NCI-H2196 (cell line): ENCODE data around the gene POMGNT1.
"Not testable (repeated sequence)": the region's sequence is repeated elsewhere in the genome, so short reads cannot be mapped to it uniquely, and the experiment has no call there.

Source experiments
- DNase-seq: peaks from one replicate; lab custom pipeline; 2025; ENCODE audit not compliant: unreplicated experiment; lab: John Stamatoyannopoulos, UW

POMGNT1 gene

GRCh38 chr1:46197964-46198811, at the start of gene POMGNT1:
TSS of gene POMGNT1 (minus strand) at chr1:46198434. CDS start at chr1:46197821, 613 bp downstream.
- DNase-seq, result peak; percentile 74

- DNase-seq, result peak; percentile 99
These were observed 49.3 kb upstream of the POMGNT1 start, which contains the start of gene RAD54L for GRCh38 chr1:46247436-46248121. TSS of gene RAD54L (plus strand) at chr1:46247763. CDS start at chr1:46248406, 643 bp downstream.

GRCh38 chr1:46246548-46247435, 48.6 kb upstream of the POMGNT1 start:
- peak; percentile 47 for DNase-seq

GRCh38 chr1:46246136-46246535, 47.9 kb upstream of the POMGNT1 start:
- not testable (repeated sequence) for DNase-seq

GRCh38 chr1:46244656-46245371, 46.6 kb upstream of the POMGNT1 start:
- DNase-seq, result peak; percentile 10

GRCh38 chr1:46243831-46244230, 45.6 kb upstream of the POMGNT1 start:
- not testable (repeated sequence) for DNase-seq

GRCh38 chr1:46242918-46243317, 44.7 kb upstream of the POMGNT1 start:
- DNase-seq, result no peak

GRCh38 chr1:46241733-46242132, 43.5 kb upstream of the POMGNT1 start:
- DNase-seq, result not testable (repeated sequence)

GRCh38 chr1:46238865-46239264, 40.6 kb upstream of the POMGNT1 start:
- not testable (repeated sequence) for DNase-seq

- DNase-seq, result no peak
These were observed 38.6 kb upstream of the POMGNT1 start for GRCh38 chr1:46236882-46237281.

GRCh38 chr1:46231231-46231630, 33.0 kb upstream of the POMGNT1 start:
- not testable (repeated sequence) for DNase-seq

GRCh38 chr1:46224966-46225365, 26.7 kb upstream of the POMGNT1 start:
- no peak for DNase-seq

GRCh38 chr1:46223472-46223943, 25.3 kb upstream of the POMGNT1 start:
- peak; percentile 89 for DNase-seq

- DNase-seq, result not testable (repeated sequence)
These were observed 24.8 kb upstream of the POMGNT1 start for GRCh38 chr1:46223055-46223454.

GRCh38 chr1:46221749-46222148, 23.5 kb upstream of the POMGNT1 start:
- DNase-seq, result no peak

- DNase-seq, result no peak
These were observed 22.6 kb upstream of the POMGNT1 start for GRCh38 chr1:46220808-46221207.

- no peak for DNase-seq
These were observed 21.6 kb upstream of the POMGNT1 start for GRCh38 chr1:46219551-46220520.

GRCh38 chr1:46218443-46218842, 20.2 kb upstream of the POMGNT1 start:
- peak; percentile 66 for DNase-seq

- no peak for DNase-seq
These were observed 17.3 kb upstream of the POMGNT1 start for GRCh38 chr1:46215504-46215903.
